NCI-H345 treated with DMSO at 0.1 percent for 48 hours (cell line): ENCODE results near the gene TDRD9.
A peak's percentile ranks its signal among the peaks of the same experiment; 100 is the strongest.

Experiments used
- DNase-seq: peaks from one replicate; lab custom pipeline; 2025; ENCODE audit not compliant: unreplicated experiment; lab: John Stamatoyannopoulos, UW

TDRD9 gene

DNA sequence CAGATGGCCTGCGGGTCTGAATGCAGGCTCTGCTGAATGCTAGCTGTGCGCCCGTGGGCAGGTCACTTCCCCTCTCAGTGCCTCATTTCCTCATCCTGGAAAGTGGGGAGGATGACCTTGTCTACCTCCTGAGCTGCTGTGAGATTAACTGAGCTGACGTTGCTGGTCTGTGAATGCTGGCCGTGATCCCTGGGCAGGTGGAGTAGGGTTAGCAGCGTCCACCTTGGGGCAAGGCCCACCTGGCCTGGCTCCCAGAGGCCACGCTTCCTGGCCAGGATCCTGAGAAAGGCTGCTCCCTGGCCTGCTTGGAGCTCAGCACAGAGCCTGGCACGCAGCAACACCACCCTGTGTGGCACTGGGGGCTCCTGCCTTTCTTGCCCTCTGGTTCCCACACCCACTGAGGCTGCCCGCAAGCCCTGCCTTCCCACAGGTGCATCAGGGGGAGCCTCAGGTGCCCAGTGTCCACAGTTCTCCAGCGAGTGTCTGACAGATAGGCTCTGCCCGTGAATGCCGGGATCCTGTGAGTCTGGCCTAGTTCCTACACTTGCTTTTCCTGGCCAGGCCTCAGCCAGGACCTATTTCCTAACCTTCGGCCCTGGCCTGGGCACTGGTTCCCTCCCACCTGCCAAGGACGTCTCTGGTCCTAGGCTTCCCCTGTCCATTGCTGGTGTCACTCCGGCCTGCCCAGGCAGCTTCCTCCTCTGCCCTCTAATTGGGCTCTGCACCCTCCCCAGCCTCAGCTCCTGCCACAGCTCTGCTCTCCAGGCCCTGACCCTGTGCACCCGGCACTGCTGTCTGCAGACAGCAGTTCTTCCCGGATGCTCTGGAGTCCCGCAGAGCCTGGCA, 37.2 kb upstream of the TDRD9 start:
- DNase-seq: no peak

DNA sequence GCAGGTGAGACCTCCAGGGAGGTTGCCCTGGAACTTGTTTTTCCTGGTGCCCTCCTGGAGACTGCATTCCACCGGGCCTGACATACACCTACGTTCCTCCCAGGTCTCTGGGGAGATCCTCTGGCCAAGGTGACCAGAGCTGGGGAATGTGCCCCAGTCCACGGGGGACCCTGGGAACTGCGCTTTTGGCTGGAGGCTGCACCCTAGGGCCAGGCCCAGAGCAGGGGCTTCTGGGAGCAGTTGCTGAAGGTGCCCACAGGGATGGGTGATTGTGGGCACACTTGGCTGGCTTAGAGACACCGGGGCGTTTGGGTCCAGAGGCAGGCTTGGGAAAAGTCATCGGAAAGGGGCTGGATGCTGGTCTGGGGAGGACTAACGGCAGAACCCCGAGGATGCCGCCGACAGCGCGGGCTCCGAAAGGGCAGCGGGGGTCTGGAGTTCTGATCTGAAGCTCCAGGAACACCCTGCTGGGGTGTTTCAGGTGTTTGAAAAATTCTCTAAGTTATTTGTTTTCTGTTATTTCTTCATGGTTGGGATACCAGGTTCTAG, 36.5 kb upstream of the TDRD9 start:
- no peak for DNase-seq

GRCh38 chr14:103892247-103892646, 36.0 kb upstream of the TDRD9 start:
- DNase-seq: no peak

DNA sequence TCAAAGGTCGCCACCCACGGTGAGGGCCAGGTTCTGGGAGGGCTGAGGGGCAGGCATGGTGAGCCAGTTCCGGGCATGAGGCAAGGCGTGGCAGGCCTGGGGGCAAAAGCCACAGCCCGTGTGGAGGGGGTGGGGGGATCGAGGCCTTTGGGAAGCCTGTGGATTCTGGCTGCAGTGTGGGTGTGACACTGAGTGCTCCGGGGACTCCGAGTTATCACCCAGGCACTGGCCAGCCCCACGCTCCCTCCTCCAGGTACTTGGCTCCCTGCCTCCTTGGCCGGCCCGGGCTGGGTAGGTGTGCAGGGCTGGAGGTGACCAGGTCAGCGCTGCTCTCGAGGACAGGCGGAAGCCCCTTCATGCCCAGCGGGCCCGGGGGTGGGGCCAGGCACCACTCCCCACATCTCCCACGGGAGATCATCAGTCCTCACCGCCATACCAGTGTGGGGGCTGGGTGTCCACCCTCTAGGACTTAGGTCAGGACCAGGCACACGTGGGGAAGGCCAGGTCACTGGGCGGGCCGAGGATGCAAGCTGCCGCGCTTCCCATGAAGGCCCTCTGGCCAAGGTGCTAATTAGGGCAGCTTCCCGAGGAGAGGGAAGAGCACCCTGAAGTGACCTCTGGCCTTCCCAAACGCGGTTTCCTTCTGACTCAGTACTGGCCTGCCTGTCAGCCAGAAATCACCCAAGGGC, 34.1 kb upstream of the TDRD9 start:
- DNase-seq: no peak

- DNase-seq: no peak
Observed at GRCh38 chr14:103894723-103895059, 33.6 kb upstream of the TDRD9 start.

- DNase-seq: no peak
Observed at GRCh38 chr14:103896578-103896977, 31.7 kb upstream of the TDRD9 start.

DNA sequence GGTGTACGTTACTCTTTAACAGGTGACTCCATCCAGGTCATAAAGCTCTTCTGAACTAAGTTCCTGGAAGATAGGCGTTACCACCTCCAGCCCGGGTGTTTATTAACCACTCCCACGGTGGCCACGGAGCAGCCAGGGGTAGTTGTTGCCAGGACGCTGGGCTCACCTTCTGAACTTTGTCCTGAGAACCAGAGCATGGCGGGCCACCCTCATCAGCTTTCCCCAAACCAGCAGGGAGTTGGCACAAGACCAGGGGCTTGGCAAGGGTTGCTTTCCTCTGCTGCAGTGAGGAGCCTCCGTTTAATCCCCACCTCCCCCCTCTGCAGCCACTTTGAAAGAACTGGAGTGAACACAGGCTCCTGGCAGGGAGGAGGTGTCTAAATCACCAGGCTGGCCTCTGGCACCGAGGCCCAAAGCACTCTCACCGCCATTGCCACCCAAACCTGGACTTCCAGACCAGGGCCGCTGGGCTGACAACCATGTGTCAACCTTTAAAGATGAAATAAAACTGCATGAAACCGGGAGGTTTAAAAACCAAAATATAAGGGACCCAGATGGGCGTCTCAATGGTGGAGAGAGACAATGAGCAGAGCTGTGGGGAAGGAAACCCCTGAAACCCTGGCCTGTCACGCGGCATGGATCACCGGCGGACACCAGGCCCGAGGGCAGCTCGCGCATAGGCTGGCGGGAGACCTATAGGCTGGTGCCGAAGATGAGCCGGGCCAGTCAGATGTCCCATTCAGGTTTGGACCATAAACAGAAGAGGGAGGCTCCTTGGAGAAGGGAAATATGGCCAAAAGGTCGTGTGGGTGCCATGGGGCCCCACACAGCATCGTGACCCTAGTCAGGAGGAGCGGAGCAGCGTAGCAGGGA, 30.9 kb upstream of the TDRD9 start:
- no peak for DNase-seq

GRCh38 chr14:103898204-103898603, 30.1 kb upstream of the TDRD9 start:
- DNase-seq: no peak

DNA sequence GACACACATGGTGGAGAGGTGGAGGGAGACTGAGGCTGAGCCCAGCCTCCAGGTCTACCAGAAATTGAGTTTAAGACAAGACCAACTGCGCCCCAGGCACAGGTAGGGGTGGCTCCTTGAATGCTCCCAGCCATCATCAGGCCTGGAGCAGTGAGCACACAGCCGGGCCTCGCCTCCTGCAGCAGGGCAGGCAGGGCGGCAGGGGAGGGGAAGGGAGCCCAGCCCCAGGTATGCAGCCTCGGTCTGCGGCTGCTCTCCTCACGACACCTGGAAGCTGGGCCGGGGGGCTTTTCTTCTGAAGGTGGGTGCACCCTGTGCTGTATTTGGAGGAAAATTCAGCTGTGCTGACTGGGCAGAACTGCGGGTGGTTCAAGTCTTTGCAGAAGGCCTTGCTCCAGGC, 29.5 kb upstream of the TDRD9 start:
- DNase-seq: no peak

DNA sequence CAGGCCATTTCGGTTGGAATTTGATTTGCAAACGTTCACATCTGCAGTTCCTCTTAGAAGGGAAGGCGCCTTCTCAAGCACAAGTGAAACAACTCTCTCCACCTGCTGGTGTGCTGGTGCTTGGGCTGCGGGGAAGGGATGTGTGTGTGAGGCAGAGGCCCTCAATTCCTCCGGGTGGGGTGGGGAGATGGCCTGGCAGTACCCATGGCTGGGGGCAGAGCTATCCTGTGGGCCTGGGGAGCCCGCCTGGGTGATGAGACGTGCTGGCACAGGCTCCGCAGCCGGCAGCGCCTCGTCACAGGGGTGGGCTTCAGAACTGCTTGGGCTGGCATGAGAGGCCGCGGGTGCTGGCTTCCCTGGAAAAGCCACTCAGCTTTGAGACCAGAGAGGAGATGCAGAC, 28.9 kb upstream of the TDRD9 start:
- no peak for DNase-seq

- no peak for DNase-seq
Observed at GRCh38 chr14:103899833-103900232, 28.4 kb upstream of the TDRD9 start.

DNA sequence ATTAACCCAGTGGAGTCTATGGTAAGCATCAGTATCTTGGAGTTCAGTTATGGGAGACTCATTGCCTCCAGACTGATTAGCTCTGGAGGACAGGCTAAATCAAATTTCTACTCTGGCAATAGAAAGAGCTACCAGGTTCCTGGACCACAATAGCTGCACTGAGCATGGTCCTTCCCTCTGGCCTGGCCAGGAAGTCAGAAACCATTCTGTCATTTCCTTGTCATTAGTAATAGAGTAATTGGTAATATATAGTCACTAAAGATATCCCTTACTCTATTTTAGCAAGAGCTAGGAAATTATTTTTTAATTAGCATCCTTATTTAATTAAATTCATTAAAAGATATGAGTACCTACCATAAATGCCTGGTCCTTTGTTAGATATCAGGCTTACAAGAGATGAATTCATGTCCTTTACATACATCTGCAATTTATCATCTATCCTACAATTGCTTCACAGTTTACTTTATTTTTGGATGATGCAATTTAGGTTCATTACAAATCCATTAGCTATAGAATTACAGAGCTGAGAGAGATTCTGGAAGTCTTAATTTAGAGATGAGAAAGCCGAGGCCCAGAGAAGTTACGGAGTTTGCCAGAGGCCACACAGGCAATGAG, 23.7 kb upstream of the TDRD9 start:
- no peak for DNase-seq

DNA sequence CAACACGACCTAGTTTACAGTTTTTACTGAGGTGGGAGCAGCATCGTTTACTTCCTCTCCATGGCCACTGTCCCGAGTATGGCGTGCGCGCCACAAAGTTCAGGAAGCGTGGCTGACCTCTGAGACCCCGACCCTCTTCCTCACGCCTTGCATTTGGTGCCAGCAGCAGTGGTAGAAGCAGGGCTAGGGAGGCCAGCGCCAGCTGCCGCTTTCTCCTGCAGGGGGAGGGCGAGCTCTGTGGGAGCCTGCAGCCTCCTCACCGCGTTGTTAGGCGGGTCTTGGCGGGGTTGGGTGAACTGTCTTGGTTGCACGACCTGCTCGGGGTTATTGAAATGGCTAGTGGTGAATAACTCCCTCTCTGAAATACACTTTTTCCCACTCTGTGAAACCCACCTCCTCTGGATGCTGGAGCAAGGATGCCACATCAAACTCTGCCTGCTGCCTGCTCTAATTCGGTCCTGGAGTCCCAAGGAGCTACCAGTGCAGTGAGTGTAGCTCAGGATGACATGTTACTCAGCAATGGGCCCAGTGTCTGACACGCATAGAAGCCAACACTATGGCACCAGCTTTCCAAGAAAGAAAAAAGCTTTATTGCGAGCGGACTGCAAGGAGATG, 22.3 kb upstream of the TDRD9 start:
- no peak for DNase-seq

- no peak for DNase-seq
Observed at GRCh38 chr14:103908580-103908979, 19.7 kb upstream of the TDRD9 start.

GRCh38 chr14:103909531-103910261, 18.6 kb upstream of the TDRD9 start:
- DNase-seq: no peak

DNA sequence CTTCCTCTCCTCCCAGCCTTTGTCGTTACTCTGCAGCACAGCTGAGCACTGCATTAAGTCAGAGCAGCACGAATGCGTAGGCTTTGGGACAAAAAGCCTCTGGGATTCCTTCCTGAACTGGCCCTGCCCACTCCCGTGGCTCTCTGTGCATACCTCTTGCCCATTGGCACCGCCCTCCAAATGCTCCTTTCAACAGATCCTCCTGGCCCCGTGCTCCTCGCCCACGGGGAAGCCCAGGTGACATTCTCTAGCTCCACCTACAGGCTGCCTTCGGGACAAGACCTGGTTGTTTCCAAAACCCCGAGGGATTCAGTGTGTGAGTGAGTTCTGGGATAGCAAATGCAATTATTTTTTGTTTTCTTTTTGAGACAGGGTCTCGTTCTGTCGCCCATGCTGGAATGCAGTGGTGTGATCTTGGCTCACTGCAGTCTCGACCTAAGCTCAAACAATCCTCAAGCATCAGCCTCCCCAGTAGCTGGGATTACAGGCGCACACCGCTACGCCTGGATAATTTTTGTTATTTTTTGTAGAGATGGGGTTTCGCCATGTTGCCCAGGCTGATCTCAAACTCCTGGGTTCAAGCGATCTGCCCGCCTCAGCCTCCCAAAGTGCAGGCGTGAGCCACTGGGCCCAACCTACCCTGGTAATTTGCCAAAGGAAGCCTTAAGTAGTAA, 17.9 kb upstream of the TDRD9 start:
- DNase-seq: peak; percentile 67

DNA sequence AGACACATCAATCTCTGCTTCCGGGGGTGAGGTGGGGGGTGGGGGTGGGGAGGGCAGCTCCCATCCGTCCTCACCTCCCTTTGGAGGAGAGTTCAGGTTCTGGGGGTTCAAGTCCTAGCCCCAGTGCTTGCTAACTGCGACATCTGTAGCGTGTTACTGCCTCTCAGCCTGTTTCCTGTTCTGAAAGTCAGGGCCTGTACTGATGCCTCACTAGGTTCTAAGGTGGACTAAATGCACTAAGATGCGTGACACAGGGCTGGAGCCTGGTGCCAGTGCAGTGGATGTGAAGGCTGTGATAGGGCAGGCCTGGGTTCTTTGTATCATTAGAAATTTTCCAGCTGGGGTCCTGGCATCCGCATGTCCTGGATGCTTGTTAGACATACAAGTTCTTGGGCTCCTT, 17.3 kb upstream of the TDRD9 start:
- DNase-seq: no peak

DNA sequence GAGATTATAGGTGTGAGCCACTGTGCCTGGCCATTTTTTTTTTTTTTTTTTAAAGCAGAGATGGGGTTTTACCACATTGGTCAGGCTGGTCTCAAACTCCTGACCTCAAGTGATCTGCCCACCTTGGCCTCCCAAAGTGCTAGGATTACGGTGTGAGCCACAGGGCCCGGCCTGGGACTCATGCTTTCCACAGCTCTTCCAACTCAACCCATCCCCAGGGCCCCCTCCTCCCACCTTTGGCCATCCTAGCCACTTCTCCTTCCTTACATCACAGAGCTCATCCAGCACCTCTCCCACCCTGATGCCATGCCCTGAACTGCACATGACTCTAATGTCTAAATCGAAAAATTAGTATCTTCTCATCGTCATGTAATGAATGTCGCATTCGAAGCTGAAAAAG, 12.6 kb upstream of the TDRD9 start:
- no peak for DNase-seq

- DNase-seq: no peak
Observed at GRCh38 chr14:103916636-103917262, 11.5 kb upstream of the TDRD9 start.
